ENCODE measurements around the gene EMC1. TPM values are rescaled to one million over a fixed set of nuclear protein-coding genes. Genes with fewer than 3 reads are reported as not detected.

Gene EMC1
- polyA plus RNA-seq, 1 donor (not counting 4 experiments of a cell fraction or from before 2014, with no cell fraction given), result 28.6 TPM

DNA sequence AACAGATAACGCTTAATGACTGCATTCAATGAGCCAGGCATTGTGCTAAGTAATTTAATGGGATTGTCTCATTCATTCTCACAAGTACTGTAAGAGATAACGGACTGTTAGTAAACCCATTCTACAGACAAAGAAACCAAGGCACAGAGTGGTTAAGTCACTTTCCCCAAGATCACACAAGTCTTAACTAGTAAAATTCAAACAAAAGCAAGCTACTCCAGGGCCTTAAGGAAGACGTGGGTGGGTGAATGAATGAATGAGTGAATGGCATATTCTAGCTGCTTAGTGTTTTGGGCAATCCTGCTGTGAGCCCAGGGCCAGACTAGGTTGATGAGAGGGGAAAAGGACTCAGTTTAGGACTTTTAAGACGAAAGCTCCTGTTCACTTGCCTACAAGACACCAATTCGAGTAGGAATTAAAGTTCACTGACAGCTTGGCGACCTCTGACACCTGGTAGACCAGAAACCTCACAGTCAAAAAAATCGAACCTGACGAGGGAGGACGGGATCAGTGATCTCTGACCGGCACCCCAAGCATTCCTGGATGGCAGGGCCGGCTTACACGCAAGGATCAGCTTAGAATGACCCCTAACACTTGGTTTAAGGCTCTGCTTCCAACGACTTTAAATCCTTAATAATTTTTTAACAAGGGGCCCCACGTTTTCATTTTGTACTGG, 557 bp downstream of the EMC1 start:
- Histone ChIP-seq H4K20me1 (ENCODE audit: control insufficient read depth, extremely low read depth, insufficient read depth, low read length) (peaks cover 7% of the 10 kb centered on the region), H3K9ac (ENCODE audit: control insufficient read depth, extremely low read depth, insufficient read depth, low read length) (peak overlapping the region; percentile 97), H3K4me1 (ENCODE audit: control insufficient read depth, extremely low read depth, insufficient read depth, low read length) (peaks cover 19% of the 10 kb centered on the region), H2AFZ (ENCODE audit: control insufficient read depth, low read length) (peak overlapping the region; percentile 98), H3K27ac (ENCODE audit: control insufficient read depth, insufficient read depth, low read length) (peak overlapping the region; percentile 89), H3K27me3 (ENCODE audit: control insufficient read depth, extremely low read depth, insufficient read depth, low read length) (no peaks in the 10 kb centered on the region), H3K9me3 (ENCODE audit: control insufficient read depth, low read depth, low read length) (no peaks in the 10 kb centered on the region), H3K9me1 (ENCODE audit: control insufficient read depth, extremely low read depth, insufficient read depth, low read length) (peaks cover 3% of the 10 kb centered on the region), H3K79me2 (ENCODE audit: control insufficient read depth, insufficient read depth, low read length) (peaks cover 97% of the 10 kb centered on the region), H3K4me3 (ENCODE audit: control insufficient read depth in 2 of 3, extremely low read depth in 1 of 3, insufficient read depth in 2 of 3, low read depth in 1 of 3, low read length in 3 of 3) (peak overlapping the region; percentile 89 to 92 (median 92)), H3K36me3 (ENCODE audit: control insufficient read depth in 2 of 2, extremely low read depth in 1 of 2, insufficient read depth in 2 of 2, low read length in 2 of 2) (peaks cover 3 to 13% of the 10 kb centered on the region in 2 experiments), H3K4me2 (ENCODE audit: control insufficient read depth, extremely low read depth, insufficient read depth, low read depth, low read length) (peak overlapping the region; percentile 73)
- no peak for DNase-seq (ENCODE audit: low read depth, low spot score)
- TF ChIP-seq CTCF (optimal IDR thresholded peaks at IDR 0.05 in 1 of 3, IDR thresholded peaks at IDR 0.05 in 1 of 3, conservative IDR thresholded peaks at IDR 0.05 in 1 of 3; ENCODE audit: extremely low read depth in 1 of 3, insufficient read depth in 2 of 3, low read length in 3 of 3) (no peak), EZH2 (IDR thresholded peaks at IDR 0.05; ENCODE audit: low read length) (no peak)
- dilution Hi-C loops (cut with MboI; ENCODE audit: extremely low pct_ligation_motif_present, low sequenced_read_pairs), result no loop called here
- FAIRE-seq, result no peak

- Histone ChIP-seq H3K9me1 (ENCODE audit: control insufficient read depth, extremely low read depth, insufficient read depth, low read length) (no peaks in the 10 kb centered on the region), H3K4me2 (ENCODE audit: control insufficient read depth, extremely low read depth, insufficient read depth, low read depth, low read length) (no peak overlapping the region), H2AFZ (ENCODE audit: control insufficient read depth, low read length) (no peak overlapping the region), H3K27ac (ENCODE audit: control insufficient read depth, insufficient read depth, low read length) (no peak overlapping the region), H3K79me2 (ENCODE audit: control insufficient read depth, insufficient read depth, low read length) (peaks cover 2% of the 10 kb centered on the region), H3K27me3 (ENCODE audit: control insufficient read depth, extremely low read depth, insufficient read depth, low read length) (no peaks in the 10 kb centered on the region), H3K36me3 (ENCODE audit: control insufficient read depth in 2 of 2, extremely low read depth in 1 of 2, insufficient read depth in 2 of 2, low read length in 2 of 2) (peaks cover 62 to 63% of the 10 kb centered on the region in 2 experiments), H4K20me1 (ENCODE audit: control insufficient read depth, extremely low read depth, insufficient read depth, low read length) (peaks cover 5% of the 10 kb centered on the region), H3K4me1 (ENCODE audit: control insufficient read depth, extremely low read depth, insufficient read depth, low read length) (no peaks in the 10 kb centered on the region), H3K4me3 (ENCODE audit: control insufficient read depth in 2 of 3, extremely low read depth in 1 of 3, insufficient read depth in 2 of 3, low read depth in 1 of 3, low read length in 3 of 3) (no peak overlapping the region), H3K9ac (ENCODE audit: control insufficient read depth, extremely low read depth, insufficient read depth, low read length) (no peak overlapping the region), H3K9me3 (ENCODE audit: control insufficient read depth, low read depth, low read length) (no peaks in the 10 kb centered on the region)
- no peak for DNase-seq (ENCODE audit: low read depth, low spot score)
- TF ChIP-seq CTCF (optimal IDR thresholded peaks at IDR 0.05 in 1 of 3, IDR thresholded peaks at IDR 0.05 in 1 of 3, conservative IDR thresholded peaks at IDR 0.05 in 1 of 3; ENCODE audit: extremely low read depth in 1 of 3, insufficient read depth in 2 of 3, low read length in 3 of 3), result peak; percentile 81 to 98 (median 95)
- TF ChIP-seq EZH2 (IDR thresholded peaks at IDR 0.05; ENCODE audit: low read length), result no peak
- FAIRE-seq, result peak; percentile 80
- dilution Hi-C loops (cut with MboI; ENCODE audit: extremely low pct_ligation_motif_present, low sequenced_read_pairs), result no loop called here
Observed at GRCh38 chr1:19240673-19241538, 10.4 kb downstream of the EMC1 start.

All from keratinocyte (primary cell).